ENCODE results near the gene ARHGEF7.
A peak's percentile ranks its signal among the peaks of the same experiment; 100 is the strongest.

Gene ARHGEF7

DNA sequence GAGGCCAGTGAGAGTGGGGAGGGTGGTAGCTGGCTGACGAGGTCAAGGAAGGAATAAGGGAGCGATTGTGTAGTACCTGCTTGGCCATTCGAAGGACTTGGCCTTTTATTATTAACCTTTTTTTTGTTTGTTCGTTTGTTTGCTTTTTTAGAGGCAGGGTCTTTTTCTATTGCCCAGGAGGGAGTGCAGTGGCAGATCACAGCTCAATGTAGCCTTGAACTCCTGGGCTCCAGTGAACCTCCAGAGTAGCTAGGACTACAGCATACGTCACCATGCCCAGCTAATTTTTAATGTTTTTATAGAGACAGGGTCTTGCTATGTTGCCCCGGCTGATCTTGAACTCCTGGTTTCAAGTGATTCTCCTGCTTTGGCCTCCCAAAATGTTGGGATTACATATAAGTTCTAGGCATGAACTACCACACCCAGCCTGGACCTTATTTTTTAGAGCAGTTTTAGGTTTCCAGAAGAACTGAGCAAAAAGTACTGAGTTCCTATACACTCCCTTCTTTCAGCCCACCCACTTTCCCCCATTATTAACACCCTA, 25.5 kb downstream of the ARHGEF7 start:
- no peak for DNase-seq

DNA sequence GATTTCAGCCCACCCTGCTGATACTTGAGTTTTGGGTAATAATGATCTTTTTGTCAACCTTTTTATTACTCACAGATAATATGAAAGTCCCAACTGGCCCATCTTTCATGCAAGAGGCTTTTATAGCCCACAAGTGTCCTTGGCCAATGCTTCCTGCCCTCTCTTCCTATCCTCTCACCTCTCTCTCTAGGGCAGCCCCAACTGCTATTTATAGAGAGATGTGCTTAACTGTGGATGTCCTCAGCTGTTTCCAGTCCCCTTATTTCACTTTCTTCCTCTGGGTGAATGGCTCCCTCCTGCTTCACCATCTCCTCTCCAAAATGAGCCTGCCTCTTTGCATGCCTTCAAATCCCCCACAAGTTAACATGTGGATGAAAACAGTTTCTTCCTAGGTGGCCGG, 27.4 kb downstream of the ARHGEF7 start:
- no peak for DNase-seq

DNA sequence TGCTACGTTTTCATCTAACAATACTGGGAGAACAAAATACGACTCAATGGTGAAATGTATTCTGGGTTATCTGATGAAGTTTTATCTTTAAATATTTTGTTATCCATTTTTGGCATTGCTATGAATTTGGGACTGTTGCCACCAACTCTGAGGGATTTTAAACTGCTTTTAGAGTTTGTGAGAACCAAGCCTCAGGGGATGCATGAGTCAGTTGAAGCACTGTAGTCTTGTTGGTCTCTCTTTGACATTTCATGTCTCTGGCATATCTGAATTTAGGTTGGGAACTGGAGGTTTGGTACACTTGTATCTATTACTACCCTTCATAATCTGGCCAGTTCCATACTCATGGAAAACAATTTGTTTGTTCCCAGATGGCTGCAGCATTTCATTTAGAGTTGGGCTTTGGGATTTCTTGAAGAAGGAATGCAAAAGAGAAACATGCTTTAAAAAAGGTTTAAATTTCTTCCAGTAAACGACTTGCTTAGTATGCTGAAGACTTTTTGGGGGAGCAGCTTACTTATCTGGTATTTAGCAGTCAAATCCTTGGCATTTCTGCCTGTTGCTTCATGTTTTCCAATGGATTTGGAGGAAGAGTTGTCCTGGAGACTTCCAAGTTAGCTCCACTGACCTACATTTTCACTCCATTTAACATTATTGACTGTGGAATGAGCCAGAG, 28.9 kb downstream of the ARHGEF7 start:
- no peak for DNase-seq

DNA sequence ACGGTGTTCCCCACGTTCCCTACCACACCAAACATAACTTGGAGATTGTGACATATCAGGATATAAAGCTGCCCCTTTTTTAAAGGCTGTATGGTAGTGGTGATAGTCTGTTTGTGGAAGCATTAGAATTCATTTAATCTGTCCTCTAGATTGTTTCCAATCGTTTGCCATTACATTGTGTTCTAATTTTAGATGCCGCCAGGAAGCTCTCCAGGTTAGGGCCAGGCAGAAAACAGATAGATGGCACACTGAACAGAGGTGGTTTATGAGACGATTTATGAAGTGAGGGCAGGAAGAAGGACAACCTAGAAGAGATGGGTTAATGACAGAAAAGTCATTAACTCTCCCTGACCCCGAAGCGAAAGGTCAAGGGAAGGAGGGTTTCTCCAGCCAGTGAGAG, 30.0 kb downstream of the ARHGEF7 start:
- DNase-seq: no peak

DNA sequence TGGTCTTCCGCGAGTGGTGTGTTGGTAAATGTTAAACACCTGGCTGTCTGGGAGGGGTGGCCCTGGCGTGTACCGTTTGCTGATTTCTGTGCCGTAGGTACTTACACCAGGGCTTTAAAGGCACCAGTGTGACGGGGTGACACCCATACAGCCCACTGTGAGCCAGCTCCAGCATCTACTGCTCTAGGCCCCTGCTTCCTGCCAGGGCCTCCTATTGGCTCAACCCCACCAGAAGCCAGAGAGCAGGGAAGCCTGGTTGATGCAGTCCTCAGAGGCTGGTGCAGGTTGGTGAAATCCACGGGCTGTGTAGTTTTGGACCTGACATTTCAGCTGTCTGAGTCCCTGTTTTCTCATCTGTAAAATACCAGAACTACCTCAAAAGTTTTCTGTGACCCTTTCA, 30.4 kb downstream of the ARHGEF7 start:
- no peak for DNase-seq

DNA sequence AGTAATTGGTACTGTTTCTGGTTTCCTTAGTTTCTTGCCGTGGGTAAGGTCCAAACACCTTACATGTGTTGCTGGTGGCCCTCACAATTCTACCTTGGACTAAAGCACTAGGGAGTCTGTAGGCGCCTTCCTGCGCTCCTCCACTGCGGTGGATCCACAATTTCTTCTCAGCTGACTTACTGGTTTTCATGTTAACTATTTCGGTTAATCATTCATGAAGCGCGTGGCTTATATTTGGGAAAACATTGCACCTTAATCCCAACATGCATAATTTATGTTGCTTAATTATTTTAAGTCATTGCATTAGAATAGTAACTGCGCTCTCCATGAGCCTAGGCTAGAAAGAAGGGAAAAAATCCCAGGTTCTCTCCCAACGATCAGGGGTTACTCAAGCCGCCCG, 37.7 kb downstream of the ARHGEF7 start:
- no peak for DNase-seq

DNA sequence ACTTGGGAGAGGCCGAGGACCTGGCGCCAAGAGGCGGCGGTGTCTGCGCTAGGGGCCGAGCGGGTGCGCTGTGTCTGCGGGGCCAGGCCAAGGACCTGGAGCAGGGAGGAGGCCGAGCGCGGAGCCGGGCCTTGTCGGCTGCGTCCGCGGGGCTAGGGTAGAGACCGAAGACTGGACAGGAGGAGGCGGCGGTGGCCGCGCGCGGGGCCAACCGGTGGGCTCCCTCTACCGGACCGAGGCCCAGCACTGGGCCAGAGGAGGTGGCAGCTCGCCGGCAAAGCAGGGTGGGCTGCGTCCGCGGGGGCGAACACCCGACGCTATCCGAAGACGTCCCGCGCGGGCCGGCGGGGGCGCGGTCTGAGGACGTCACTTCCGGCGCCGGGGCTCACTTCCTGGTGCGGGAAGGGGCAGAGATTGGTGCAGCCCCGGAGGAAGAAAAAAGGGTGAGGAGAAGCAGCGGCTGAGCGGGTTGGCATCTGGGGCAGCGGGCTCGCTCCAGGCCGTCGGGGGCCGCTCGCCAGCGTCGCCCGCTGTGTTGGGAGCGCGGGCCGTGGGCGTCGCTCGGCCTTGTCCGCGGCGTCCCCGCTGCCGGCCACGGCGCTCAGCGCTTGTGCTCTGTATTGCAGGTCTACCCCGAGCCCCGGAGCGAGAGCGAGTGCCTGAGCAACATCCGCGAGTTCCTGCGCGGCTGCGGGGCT, 38.3 kb downstream of the ARHGEF7 start:
- DNase-seq: peak; percentile 85 to 93 (median 90)

DNA sequence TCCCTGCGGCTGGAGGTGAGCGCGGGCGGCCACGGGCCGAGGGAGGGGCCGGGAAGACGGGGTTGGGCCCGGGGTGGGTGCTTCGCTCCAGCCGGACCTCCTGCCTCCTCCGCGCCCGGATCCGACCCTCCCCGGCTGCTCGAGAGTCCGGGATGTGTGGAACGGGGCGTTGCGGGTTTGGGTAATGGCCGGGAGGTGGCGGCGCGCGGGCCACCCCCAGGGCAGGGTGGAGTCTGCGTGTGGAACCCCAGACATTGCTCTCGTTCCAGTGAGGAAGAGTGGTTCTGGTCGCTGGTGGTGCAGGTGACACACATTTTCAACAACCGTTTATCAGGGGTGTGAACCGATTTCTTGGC, 38.8 kb downstream of the ARHGEF7 start:
- peak in 5 of 6 experiments; percentile 32 to 81 (median 70) for DNase-seq

DNA sequence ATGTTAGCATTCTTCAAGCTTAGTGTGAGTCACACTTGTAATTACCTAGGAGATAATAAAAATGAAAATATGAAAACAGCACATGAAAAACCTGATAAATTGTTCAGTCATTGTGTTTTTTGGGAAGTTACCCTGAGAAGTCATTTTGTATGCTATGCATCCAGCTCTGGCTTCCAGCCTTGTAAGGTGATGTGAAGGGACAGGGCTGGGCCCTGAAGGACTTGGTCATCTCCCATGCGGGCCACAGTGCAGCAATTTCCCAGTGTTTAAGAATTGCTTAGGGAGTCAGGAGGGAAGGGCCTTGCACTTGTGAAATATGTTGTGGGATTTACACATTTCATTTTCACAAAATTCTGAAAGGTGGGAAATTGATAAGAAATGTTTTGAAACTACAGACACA, 41.3 kb downstream of the ARHGEF7 start:
- DNase-seq: no peak

DNA sequence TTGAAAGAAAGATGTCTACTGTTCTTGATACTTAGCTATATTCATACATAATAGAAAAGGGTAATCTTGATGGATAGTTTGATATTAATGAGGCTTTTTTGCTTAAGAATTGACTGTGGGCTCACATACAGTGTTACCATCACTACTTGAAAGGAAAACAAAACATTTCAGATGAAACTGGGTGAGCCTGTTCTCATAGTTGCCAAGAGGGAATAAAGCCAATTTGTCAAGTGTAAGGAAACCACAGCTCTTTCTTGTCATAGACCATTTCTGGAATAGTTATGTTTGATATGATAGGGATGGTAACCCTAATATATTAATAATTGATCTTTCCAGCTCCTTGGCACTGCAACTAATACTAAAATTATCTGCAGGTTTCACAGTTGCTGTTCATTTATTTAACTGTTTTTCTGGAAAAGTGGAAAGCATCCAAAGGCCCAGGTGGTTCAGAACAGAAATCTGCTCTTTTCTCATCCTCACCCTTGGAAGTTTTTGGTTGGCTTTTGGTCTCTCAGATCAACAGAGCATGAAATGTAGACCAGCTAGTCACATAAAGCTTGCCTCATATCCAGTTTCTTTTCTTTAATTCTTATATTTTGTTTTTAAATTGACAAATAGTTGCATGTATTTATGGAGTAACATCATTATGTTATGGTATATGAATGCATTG, 43.2 kb downstream of the ARHGEF7 start:
- DNase-seq: no peak

DNA sequence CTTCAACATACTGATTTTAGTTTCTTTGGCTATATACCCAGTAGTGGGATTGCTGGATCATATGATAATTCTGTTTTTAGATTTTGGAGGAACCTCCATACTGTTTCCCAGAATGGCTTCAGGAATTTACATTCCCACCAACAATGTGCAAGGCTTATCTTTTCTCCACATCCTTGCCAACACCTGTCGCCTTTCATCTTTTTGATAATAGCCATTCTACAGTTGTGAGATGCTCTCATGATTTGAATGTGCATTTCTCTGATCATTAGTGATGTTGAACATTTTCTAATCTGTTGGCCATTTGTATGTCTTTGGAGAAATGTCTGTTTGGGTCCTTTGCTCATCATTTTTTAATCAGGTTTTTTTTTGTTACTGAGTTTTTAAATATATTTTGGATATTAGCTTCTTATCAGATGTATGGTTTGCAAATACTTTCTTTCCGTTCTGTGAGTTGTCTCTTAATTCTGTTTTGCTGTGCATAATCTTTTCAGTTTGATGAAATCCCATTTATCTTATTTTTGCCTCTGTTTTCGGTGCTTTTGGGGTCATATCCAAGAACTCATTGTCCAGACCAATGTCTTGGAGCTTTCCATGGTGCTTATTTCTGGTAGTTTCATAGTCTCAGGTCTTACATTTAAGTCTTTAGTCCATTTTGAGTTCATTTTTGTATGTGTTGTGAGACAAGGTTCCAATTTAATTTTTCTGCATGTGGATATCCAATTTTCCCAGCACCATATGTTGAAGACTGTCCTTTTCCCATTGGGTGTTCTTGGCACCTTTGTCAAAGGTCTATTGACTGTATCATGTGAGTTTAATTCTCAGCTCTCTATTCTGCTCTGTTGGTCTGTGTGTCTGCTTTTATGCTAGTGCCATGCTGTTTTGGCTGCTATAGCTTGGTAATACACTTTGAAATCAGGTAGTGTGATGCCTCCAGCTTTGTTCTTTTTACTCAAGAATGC, 44.5 kb downstream of the ARHGEF7 start:
- DNase-seq: no peak

DNA sequence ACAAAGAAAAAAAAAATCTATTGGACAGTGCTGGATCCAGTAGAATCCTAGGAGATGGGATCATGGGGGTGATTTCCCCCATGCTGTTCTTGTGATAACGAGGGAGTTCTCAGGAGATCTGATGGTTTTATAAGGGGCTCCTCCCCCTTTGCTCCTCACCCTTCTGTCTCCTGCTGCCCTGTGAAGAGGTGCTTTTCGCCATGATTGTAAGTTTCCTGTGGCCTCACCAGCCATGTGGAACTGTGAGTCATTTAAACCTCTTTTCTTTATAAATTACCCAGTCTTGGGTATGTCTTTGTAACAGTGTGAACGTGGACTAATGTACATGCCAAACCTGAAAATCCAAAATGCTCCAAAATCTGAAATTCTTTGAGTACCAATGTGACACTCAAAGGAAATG, 45.5 kb downstream of the ARHGEF7 start:
- no peak for DNase-seq

DNA sequence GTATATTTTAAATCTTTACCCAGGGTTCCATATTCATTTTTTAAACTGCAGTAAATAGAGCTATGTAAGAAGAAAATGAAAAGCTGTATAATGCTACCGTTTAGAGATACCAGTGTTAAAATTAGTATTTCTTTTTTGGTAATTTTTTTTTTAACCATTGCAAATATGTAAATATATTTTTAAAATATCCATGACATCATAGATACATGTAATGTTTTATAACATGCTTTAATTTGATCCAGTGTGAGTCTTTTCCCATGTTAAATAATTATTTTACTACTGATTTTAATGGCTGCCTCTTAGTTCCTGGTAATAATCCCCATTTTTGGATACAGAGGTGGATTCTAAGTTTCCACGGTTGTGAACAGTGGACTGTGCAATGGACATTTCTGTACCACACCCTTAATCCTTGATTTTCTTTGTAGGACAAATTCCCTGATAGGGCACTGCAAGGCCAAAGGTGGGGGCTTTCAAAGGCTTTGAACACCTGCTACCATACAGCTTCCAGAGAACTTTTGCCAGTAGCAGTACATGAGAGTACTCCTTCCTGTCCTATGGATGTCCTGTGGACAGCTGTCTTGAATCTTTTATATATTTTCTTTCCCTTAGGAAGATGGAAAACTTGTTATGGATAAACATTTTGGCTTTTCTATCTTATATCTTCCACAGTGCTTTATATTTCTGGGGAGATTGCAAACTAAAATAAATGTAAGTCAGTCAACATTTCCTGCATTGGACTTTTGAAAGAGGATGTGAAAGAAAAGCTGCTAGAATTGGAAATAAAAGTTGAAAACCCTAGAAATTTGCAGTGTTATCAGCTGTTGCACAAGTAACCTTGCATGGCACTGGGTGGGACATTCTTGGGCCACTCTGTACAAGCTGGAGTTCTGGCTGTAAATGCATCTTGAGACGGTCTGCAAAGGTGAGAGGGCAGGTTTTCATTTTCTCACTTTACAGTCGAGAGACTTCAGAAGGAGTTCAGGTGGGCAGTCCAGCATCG, 46.8 kb downstream of the ARHGEF7 start:
- DNase-seq: no peak

DNA sequence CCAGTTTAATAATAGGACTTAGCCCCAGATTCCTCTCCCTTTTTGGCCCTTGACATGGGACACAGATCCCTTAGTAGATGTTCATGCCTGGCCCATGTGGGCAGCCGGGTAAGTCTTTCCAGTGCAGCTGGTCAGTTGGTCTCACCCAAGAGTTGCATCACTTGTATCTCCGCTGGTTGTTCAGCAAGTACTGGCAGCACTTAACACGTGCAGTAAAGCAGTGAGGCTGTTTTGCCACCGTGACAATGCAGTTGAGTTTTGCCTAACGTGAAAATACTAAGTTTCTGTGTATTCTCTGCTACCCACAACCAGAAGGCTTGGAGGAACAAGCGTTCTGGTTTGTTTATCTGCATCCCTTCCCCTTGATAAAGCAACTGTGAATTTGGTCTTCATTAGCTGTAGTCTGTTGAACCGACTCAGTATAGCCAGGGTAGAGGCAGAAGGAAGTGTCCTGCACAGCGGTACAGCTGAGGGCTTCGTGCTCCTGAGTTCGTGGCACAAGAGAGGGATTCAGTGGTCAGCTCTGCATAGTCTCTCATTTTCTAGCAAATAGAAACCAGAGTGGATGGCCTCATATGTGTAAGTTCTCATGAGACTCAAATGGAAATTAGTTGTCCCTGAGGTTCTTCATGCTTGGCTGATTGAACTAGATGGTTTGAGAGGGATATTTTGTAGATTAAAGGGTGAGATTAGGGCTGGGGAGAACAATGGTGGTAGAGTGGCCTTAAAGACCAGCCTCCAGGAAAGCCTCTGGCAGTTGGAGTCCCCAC, 50.3 kb downstream of the ARHGEF7 start:
- no peak for DNase-seq

DNA sequence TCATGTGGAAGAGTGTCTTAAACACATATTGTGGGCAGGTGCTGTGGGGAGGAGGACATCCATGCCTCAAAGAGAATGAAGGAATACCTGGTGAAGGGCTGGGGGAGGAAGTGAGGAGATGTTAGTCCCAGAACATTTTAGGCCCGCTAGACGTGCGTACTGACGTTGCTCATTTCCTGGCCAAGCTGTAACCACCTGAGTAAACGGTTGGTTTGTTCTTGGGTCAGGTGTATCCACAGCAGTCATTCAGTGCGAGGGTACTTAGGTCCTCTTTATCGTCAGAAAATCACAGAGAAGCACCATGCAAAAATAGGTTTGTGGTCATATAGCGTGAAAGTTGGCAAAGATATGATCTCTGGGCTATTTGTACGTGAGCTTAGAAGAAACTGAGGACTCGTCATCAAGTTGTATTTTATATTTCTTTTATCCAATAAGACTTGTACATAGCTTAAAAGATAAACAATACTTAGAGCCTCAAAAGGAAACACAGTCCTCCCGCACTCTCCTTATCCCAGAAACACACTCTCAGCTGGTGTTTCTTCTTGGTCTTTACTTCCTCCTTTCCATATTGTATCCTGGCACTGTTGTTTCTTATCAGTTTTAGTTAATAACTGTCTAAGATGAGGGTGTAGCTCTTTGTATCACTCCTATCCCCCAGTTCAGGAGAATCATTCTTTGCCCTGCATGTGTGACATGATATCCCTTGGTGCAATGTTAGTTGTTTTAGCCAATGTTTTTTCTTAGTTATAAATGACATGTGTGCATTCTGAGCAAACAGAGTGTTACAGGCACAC, 52.0 kb downstream of the ARHGEF7 start:
- DNase-seq: peak in 2 of 6 experiments; percentile 6 to 11

DNA sequence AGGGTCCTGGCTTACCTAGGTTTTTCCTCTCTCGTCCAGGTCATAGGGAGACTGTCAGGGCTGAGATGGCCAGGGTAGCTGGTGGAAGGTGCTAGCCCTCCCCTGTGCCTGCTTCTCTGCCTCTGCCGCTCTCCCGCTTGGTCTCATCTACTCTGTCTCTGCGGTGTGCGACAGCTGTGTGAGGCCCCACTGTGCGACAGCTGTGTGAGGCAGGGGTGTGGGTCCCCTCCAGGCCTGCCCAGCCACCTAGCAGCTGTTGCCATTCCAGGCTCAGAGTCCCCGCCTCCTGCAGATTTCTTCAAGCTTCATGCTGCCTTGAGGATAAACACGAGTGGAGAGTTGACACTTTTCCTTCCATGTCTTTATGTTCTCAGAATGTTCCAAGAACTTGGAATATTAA, 53.0 kb downstream of the ARHGEF7 start:
- no peak for DNase-seq

DNA sequence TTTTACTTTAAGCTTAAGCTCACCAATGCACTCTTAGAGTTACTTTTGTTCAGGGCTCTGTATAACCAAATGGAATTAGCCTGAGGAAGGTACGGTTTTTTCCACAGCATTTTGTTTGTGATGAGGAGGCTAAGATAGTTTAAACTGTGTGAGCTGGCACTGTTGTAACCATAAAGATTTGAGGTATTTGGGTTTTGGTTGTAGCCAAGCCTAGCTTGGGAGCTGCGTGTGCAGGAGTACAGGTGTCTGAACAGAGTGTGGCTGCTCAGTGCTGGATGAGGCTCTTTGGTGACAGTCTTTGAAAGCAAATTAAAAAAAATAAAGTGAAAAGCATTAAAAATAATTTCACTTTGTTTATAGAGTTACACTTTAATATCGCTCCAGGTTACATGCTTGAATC, 56.0 kb downstream of the ARHGEF7 start:
- DNase-seq: no peak

DNA sequence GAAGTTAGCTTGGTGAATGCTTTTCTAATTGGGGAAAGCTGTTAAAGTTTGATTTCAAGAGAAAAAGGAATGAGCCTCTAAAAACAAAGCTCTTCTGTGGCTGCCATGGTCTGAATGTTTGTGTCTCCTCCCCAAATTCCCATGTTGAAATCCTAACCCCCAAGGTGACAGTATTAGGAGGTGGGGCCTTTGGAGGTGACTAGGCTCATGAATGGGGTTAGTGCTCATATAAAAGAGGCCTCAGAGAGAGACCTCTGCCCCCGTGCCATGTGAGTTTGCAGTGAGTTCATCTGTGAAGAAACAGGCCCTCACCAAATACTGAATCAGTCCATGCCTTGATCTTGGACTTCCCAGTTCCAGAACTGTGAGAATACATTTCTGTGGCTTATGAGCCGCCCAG, 56.5 kb downstream of the ARHGEF7 start:
- DNase-seq: no peak

DNA sequence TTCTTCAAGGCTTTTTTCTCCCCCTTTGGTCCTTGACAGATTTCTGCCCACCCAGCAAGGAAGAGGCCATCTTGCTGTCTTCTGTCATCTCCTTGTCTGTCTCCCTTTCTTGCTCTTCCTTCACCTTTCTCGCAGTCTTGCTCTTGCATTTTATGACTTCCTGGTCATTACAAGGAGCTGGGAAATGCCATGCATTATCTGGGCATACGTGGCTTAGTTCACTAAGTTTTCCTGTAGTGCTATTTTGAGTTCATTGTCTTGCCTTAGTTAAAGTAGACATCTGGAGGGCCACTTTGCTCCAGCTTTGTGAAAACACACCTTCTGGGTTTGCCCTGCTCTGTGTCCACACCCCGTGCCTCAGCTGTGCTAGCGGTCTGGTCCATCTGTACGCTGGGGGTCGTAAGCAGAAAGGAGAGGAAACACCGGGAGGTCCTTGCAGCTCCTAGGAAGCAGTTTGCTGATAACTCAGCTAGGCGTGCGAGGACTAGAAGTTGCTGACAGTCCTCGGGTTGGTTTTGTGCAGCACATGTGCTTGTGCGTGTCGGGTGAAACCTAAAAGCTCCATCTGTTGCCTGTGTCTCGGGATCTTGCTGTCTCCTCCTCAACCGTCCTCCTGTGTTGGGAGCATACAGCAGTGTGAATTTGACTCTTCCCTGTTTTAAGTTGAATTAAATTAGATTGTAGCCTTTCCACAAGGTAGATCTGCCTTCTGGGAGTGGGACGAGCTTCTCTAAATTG, 59.4 kb downstream of the ARHGEF7 start:
- no peak for DNase-seq

Measured in stimulated activated naive CD4-positive, alpha-beta T cell (primary cell).